GM12878 (cell line): ENCODE data around the gene LZTFL1. TPM values are rescaled to one million over a fixed set of nuclear protein-coding genes. Genes with fewer than 3 reads are reported as not detected.

Source experiments
- ATAC-seq: fragments of 200-7000 bp; cut with Tn5 transposase; 3 replicates; pipeline ENCODE4 v1.9.1; 2020; ENCODE audit warnings: mild to moderate bottlenecking, moderate library complexity
- BruUV-seq: library from RNA; stranded (reverse); fragments of 400-500 nt; replicated peaks from 2 replicates; lab custom pipeline; 2021; lab: Mats Ljungman, UMichigan
- CTCF ChIA-PET: fragments of 300-600 bp; sonication (Branson Sonifier 250); formaldehyde crosslinking; extraction: SDS; loops from one replicate; lab custom pipeline; 2021; ENCODE audit warnings: inconsistent platforms; lab: Yijun Ruan, JAX
- POLR2A ChIA-PET: fragments of 350-600 bp; formaldehyde crosslinking; extraction: SDS; loops from one replicate; lab custom pipeline; 2021; ENCODE audit warnings: inconsistent platforms; lab: Charles Lee
- RAD21 ChIA-PET: fragments of 300-600 bp; sonication (Branson Sonifier 250); formaldehyde crosslinking; loops from one replicate; lab custom pipeline; 2023; ENCODE audit warnings: antibody characterized with exemption; ENCODE audit not compliant: unreplicated experiment; lab: Charles Lee
- SMC1A ChIA-PET: fragments of 300-600 bp; sonication (Branson Sonifier 250); formaldehyde crosslinking; loops from one replicate; lab custom pipeline; 2023; ENCODE audit not compliant: unreplicated experiment, uncharacterized antibody; lab: Charles Lee
- DNase-seq: peaks from one replicate; pipeline ENCODE4 v3.0.0-alpha.2; 2011; ENCODE audit warnings: low read depth, low spot score
- FAIRE-seq: peaks from 3 replicates; lab custom pipeline; 2011; peaks lifted over from hg19 to GRCh38; lab: Jason Lieb, UNC
- H2AFZ ChIP-seq: 2 replicates; pipeline ENCODE4 v1.6.0; 2011; ENCODE audit warnings: low read depth, low read length, control low read depth; ENCODE audit not compliant: control insufficient read depth
- H3K27ac ChIP-seq: 2 replicates; pipeline ENCODE4 v1.5.1; 2011; ENCODE audit warnings: control low read depth; ENCODE audit not compliant: control insufficient read depth, insufficient read depth
- H3K27me3 ChIP-seq, 2 experiments: replicated peaks in 1 of 2; 2 replicates each; pipeline versions ENCODE4 v1.6.0 to v1.6.1; 2011; ENCODE audit warnings: low read length in 1 of 2; ENCODE audit not compliant: control insufficient read depth in 2 of 2, insufficient read depth in 2 of 2
- H3K36me3 ChIP-seq, 2 experiments: 2 replicates each; pipeline ENCODE4 v1.5.1; 2011; ENCODE audit warnings: low read length in 1 of 2; ENCODE audit not compliant: control insufficient read depth in 2 of 2, insufficient read depth in 2 of 2
- H3K4me1 ChIP-seq: 2 replicates; pipeline ENCODE4 v1.6.1; 2011; ENCODE audit warnings: mild to moderate bottlenecking, low read length, moderate library complexity, mixed read lengths; ENCODE audit not compliant: control insufficient read depth, insufficient read depth
- H3K4me2 ChIP-seq: 2 replicates; pipeline ENCODE4 v1.6.0; 2011; ENCODE audit warnings: control low read depth; ENCODE audit not compliant: control insufficient read depth, insufficient read depth
- H3K4me3 ChIP-seq: fragments of 200-600 bp; sonication (generic); 2 replicates; pipeline ENCODE4 v1.5.1; 2016
- H3K79me2 ChIP-seq: 2 replicates; pipeline ENCODE4 v1.6.0; 2011; ENCODE audit warnings: low read length; ENCODE audit not compliant: control insufficient read depth, insufficient read depth
- H3K9ac ChIP-seq: 2 replicates; pipeline ENCODE4 v1.8.0; 2011; ENCODE audit warnings: low read length, control low read depth, mixed read lengths; ENCODE audit not compliant: control insufficient read depth, insufficient read depth
- H3K9me3 ChIP-seq: replicated peaks from 3 replicates; pipeline ENCODE4 v1.5.1; 2011; ENCODE audit warnings: mild to moderate bottlenecking, low read length; ENCODE audit not compliant: control insufficient read depth, insufficient read depth
- H4K20me1 ChIP-seq: 2 replicates; pipeline ENCODE4 v1.6.0; 2011; ENCODE audit not compliant: control insufficient read depth, insufficient read depth
- LARP7 ChIP-seq: fragments of 450-650 bp; IDR thresholded peaks from 2 replicates; pipeline ENCODE4 v1.6.1; 2017; ENCODE audit warnings: mild to moderate bottlenecking
- MEF2A ChIP-seq: IDR thresholded peaks from 2 replicates; pipeline ENCODE4 v1.6.1; 2011; ENCODE audit warnings: low read depth, mild to moderate bottlenecking, low read length, moderate library complexity; ENCODE audit not compliant: insufficient read depth
- NKRF ChIP-seq: fragments of 450-650 bp; conservative IDR thresholded peaks from 2 replicates; pipeline ENCODE4 v1.6.1; 2017; ENCODE audit warnings: mild to moderate bottlenecking, moderate library complexity
- SMAD5 ChIP-seq: IDR thresholded peaks from 2 replicates; pipeline ENCODE4 v1.6.1; 2016; ENCODE audit warnings: antibody characterized with exemption, low read depth
- SREBF1 ChIP-seq: IDR thresholded peaks from 2 replicates; pipeline ENCODE4 v1.6.1; 2012; ENCODE audit warnings: mild to moderate bottlenecking, low read length
- SRF ChIP-seq, 2 experiments: IDR thresholded peaks; 2 replicates each; pipeline ENCODE4 v1.6.1; 2011; ENCODE audit warnings: low read depth in 2 of 2, low read length in 2 of 2, mild to moderate bottlenecking in 1 of 2, moderate library complexity in 1 of 2
- WRNIP1 ChIP-seq: IDR thresholded peaks from 2 replicates; pipeline ENCODE4 v1.6.1; 2011; ENCODE audit warnings: low read depth, low read length, improper control_type of control experiment, borderline replicate concordance
- ZBTB33 ChIP-seq: fragments of 450-650 bp; IDR thresholded peaks from 2 replicates; pipeline ENCODE4 v1.6.1; 2017; ENCODE audit warnings: mild to moderate bottlenecking
- ZZZ3 ChIP-seq: IDR thresholded peaks from 2 replicates; pipeline ENCODE4 v1.6.1; 2011; ENCODE audit warnings: low read depth; ENCODE audit not compliant: control insufficient read depth, insufficient read length
- WGBS: methylation state at CpG from one replicate; pipeline ENCODE4 v1.1.6; 2016; ENCODE audit warnings: low lambda C conversion rate; ENCODE audit not compliant: insufficient replicate concordance, insufficient coverage; ENCODE audit errors: missing lambda C conversion rate; 5-methylcytosine and 5-hydroxymethylcytosine counted together
- in situ Hi-C: fragments of 300-500 bp; cut with MboI; formaldehyde crosslinking; loops from 9 replicates; pipeline ENCODE4 v1.14.3; 2018; ENCODE audit warnings: mixed read lengths
- intact Hi-C: fragments of 100-400 bp; cut with micrococcal nuclease; formaldehyde crosslinking; loops from one replicate; pipeline ENCODE4 v1.14.2; 2022; ENCODE audit not compliant: unreplicated experiment
- polyA plus RNA-seq, 11 experiments: library from polyadenylated mRNA; depleted of rRNA in 4 of 11; unstranded in 6 of 11; stranded (reverse) in 5 of 11; fragments of >200 nt; fragmentation: Nextera tagmentation in 4 of 11; fragmentation: Illumina TruSeq in 1 of 11; extraction: Ambion mirVana in 4 of 11; extraction: Trizol in 1 of 11; gene quantifications; 1 replicate in 1 of 11; 2 replicates in 10 of 11; pipeline versions ENCODE4 v1.2.1 to v1.2.3, GENCODE V29; 2011 to 2016; ENCODE audit warnings: inconsistent platforms in 2 of 11, missing spikeins in 2 of 11, low read depth in 1 of 11
- total RNA-seq, 4 experiments: library from RNA; depleted of rRNA in 3 of 4; stranded (reverse); fragments of >200 nt in 3 of 4; fragmentation: Illumina TruSeq in 1 of 4; extraction: Trizol in 1 of 4; gene quantifications; 2 replicates each; pipeline versions ENCODE4 v1.2.1 to v1.2.3, GENCODE V29; 2013 to 2021
- TF ChIP-seq, protein P1 (sequence below): fragments of 450-650 bp; formaldehyde crosslinking; IDR thresholded peaks from 2 replicates; pipeline ENCODE4 v1.4.0; 2020; ENCODE audit warnings: mild to moderate bottlenecking, moderate library complexity
- TF ChIP-seq, protein P2 (sequence below): IDR thresholded peaks from 2 replicates; pipeline ENCODE4 v1.6.1; 2011; ENCODE audit warnings: borderline replicate concordance, low read depth, mild to moderate bottlenecking, moderate library complexity, low read length; ENCODE audit not compliant: insufficient read depth, poor library complexity, severe bottlenecking

Gene LZTFL1
- total and polyA plus RNA-seq, 10 of the 15 experiments (the other 5 are each of a cell fraction or from before 2014, with no cell fraction given) = 9.8 to 74.1 (median 11.9) TPM

- TF ChIP-seq, protein P1, sequence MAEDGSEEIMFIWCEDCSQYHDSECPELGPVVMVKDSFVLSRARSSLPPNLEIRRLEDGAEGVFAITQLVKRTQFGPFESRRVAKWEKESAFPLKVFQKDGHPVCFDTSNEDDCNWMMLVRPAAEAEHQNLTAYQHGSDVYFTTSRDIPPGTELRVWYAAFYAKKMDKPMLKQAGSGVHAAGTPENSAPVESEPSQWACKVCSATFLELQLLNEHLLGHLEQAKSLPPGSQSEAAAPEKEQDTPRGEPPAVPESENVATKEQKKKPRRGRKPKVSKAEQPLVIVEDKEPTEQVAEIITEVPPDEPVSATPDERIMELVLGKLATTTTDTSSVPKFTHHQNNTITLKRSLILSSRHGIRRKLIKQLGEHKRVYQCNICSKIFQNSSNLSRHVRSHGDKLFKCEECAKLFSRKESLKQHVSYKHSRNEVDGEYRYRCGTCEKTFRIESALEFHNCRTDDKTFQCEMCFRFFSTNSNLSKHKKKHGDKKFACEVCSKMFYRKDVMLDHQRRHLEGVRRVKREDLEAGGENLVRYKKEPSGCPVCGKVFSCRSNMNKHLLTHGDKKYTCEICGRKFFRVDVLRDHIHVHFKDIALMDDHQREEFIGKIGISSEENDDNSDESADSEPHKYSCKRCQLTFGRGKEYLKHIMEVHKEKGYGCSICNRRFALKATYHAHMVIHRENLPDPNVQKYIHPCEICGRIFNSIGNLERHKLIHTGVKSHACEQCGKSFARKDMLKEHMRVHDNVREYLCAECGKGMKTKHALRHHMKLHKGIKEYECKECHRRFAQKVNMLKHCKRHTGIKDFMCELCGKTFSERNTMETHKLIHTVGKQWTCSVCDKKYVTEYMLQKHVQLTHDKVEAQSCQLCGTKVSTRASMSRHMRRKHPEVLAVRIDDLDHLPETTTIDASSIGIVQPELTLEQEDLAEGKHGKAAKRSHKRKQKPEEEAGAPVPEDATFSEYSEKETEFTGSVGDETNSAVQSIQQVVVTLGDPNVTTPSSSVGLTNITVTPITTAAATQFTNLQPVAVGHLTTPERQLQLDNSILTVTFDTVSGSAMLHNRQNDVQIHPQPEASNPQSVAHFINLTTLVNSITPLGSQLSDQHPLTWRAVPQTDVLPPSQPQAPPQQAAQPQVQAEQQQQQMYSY (CRISPR knock-in tag) = no peak
- no peak for TF ChIP-seq ZBTB33
Observed at GRCh38 chr3:45860481-45860880, 18.6 kb upstream of the LZTFL1 start (continued).

GRCh38 chr3:45858809-45859543 lies 17.1 kb upstream of the LZTFL1 start:
- peaks cover 35% of the 10 kb centered on the region for H3K4me1 ChIP-seq
- DNase-seq = no peak
- no peak overlapping the region for H3K4me3 ChIP-seq
- POLR2A ChIA-PET = interaction anchor here (1.3 to 1.5 kb wide), 2 partner anchors 46 to 52 kb away, joined by 3 to 5 read pairs; no protein-coding TSS in a partner anchor
- RAD21 ChIA-PET = interaction anchor here (1.2 to 1.7 kb wide), 4 partner anchors 11 to 54 kb away, joined by 3 to 4 read pairs (median 4); no protein-coding TSS in a partner anchor
- H4K20me1 ChIP-seq = no peaks in the 10 kb centered on the region
- peaks cover 11% of the 10 kb centered on the region; the same call in 2 of the 3 replicates for H3K9me3 ChIP-seq
- no peak overlapping the region for H3K9ac ChIP-seq
- H3K36me3 ChIP-seq = no peaks in the 10 kb centered on the region; a peak in 2 of 4 replicates
- CTCF ChIA-PET = interaction anchor here (0.8 to 1.1 kb wide), 2 partner anchors 69 to 199 kb away, joined by 3 read pairs; no protein-coding TSS in a partner anchor
- no peaks in the 10 kb centered on the region; a peak in 1 of 4 replicates for H3K27me3 ChIP-seq
- ATAC-seq = no peak
- no peaks in the 10 kb centered on the region for H3K79me2 ChIP-seq
- no peak overlapping the region for H2AFZ ChIP-seq
- 77% methylated on average over 7 of the region's 7 CpGs for WGBS
- H3K27ac ChIP-seq = no peak overlapping the region
- no peak overlapping the region for H3K4me2 ChIP-seq
- no TSS peak for BruUV-seq
- SMC1A ChIA-PET = interaction anchor here (0.8 to 9.7 kb wide), 12 partner anchors 7 to 80 kb away, joined by 3 to 59 read pairs (median 3); partner anchors contain the start of gene CCR9
- in situ Hi-C loops = no loop called here
- intact Hi-C loops = no loop called here
- FAIRE-seq = no peak
- TF ChIP-seq WRNIP1 (no peak), ZZZ3 (no peak), LARP7 (no peak), NKRF (no peak), SRF (IDR thresholded peaks at IDR 0.05; ENCODE audit: low read depth in 2 of 2, low read length in 2 of 2) (no peak), SMAD5 (no peak), MEF2A (no peak), SREBF1 (no peak)
- TF ChIP-seq, protein P2, sequence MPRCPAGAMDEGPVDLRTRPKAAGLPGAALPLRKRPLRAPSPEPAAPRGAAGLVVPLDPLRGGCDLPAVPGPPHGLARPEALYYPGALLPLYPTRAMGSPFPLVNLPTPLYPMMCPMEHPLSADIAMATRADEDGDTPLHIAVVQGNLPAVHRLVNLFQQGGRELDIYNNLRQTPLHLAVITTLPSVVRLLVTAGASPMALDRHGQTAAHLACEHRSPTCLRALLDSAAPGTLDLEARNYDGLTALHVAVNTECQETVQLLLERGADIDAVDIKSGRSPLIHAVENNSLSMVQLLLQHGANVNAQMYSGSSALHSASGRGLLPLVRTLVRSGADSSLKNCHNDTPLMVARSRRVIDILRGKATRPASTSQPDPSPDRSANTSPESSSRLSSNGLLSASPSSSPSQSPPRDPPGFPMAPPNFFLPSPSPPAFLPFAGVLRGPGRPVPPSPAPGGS = no peak
